Stimulated activated naive CD4-positive, alpha-beta T cell treated with Interleukin-2 at 50 U/mL for 16 hours (primary cell): ENCODE data around the gene BMI1.
"Not testable (repeated sequence)": the region's sequence is repeated elsewhere in the genome, so short reads cannot be mapped to it uniquely, and the experiment has no call there.

Experiments used
- DNase-seq: peaks from one replicate; lab custom pipeline; 2025; lab: John Stamatoyannopoulos, UW

BMI1 gene

GRCh38 chr10:22339761-22340328 lies 18.9 kb downstream of the BMI1 start:
- no peak for DNase-seq

DNA sequence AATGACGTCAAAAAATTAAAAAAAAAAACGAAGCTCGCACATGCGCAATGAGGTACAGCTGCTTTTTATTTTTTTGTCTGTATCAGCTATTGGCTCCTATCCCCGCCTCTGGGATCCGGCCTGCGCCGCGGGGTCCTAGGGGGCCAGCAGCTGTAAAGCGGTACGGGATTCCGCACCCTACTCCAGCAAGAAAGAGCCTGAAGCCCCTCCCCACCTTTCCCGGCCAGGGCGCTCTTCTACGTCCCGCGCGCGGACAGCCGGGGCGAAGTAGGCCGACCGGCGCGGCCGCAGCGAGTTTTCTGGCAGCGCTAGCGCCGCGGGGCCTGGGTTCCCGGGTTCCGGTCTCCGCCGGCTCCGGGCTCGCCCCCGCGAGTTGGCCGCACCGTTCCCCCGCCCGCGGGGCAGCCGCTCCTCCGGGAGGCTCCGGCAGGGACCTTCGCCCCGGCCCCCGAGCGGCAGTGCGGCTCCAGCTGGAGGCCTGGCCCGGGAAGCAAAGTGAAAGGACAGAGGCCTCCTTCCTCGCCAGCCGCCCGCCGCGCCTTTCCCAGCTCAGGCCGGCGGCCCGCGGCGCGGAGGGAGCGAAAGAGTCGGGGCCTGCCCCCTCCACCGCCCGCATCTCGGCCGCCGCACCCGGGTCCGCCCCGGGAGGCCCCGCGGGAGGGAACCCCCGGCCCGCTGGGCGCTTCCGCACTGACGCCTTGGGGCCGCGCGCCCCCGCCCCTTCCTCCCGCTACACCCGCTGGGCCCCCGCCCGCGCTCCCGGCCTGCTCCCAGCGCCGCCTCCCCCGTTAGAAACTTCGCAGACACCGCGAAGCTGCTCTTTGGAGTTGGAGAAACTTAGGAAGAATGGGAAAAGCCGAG lies 19.7 kb downstream of the BMI1 start:
- peak; percentile 47 for DNase-seq

GRCh38 chr10:22341190-22341925 lies 20.5 kb downstream of the BMI1 start:
- no peak for DNase-seq

- DNase-seq, result no peak
Measured at GRCh38 chr10:22341926-22342196, 21.0 kb downstream of the BMI1 start.

GRCh38 chr10:22342421-22342820 lies 21.5 kb downstream of the BMI1 start:
- DNase-seq, result no peak

- DNase-seq, result no peak
Measured at GRCh38 chr10:22343731-22344130, 22.8 kb downstream of the BMI1 start.

- DNase-seq, result no peak
Measured at GRCh38 chr10:22344249-22344648, 23.4 kb downstream of the BMI1 start.

- DNase-seq, result no peak
Measured at GRCh38 chr10:22344781-22345300, 23.9 kb downstream of the BMI1 start.

DNA sequence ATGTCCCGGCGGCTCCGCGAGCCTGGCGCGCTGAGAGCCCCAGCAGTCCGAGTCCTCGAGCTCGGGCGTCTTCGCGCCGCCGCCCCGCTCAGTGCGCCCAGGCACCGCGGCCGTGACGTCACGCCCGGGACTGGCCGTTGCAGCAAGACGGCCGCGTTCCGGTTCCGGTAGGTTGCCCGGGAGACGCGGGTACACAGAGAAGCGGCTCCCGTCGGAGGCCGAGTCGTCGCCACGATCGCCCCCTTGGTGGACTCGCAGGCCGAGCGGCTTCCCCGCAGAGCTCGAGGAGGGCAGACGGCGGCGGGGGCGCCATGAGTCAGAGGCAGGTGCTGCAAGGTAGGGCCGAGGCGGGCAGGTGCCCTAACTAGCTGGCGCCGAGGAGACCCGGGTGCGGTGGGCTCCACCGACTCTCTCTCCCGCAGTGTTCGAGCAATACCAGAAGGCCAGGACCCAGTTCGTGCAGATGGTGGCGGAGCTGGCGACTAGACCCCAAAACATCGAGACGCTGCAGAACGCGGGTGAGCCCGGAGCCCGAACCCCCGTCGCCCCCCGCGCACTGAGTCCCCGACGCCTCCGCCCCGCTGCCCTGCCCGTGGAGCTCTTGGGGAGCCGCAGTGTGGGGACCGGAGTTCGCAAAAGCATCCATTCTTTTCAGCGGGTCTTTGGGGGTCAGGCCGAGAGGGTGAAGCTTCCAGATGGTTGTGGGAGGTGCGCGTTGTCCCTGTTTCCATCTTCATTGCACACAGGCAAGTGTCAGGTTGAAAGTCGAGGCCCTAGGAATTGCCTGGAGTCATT lies 24.6 kb downstream of the BMI1 start, which contains the start of gene SPAG6:
Gene SPAG6 (plus strand): TSS at position 196 of the 795 bp plus-strand sequence. CDS start 116 bp downstream, at position 312.
- peak; percentile 17 for DNase-seq

DNA sequence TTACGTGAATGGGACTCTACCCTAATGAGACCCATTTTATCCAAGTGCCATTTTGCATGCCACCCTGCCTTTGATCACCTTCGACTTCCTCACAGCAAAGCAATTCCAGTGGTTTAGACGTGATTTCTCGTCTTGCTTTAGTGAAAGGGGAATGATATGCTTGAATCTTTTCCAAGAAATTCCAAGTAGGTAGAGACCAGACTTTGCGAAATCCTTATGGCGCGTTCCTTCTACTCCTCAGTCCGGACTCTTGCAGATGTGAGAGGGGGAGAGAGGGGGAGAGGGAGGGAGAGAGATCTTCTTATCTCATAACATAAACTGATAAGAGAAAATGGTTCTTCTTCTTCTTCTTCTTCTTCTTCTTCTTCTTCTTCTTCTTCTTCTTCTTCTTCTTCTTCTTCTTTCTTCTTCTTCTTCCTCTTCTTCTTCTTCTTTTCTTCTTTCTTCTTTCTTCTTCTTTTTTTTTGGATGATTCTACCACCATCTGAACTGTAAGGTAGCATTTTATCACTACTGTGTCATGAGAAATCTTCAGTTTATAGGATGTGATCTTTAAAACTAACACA lies 25.3 kb downstream of the BMI1 start:
- DNase-seq, result no peak

- no peak for DNase-seq
Measured at GRCh38 chr10:22349755-22350154, 28.9 kb downstream of the BMI1 start.

DNA sequence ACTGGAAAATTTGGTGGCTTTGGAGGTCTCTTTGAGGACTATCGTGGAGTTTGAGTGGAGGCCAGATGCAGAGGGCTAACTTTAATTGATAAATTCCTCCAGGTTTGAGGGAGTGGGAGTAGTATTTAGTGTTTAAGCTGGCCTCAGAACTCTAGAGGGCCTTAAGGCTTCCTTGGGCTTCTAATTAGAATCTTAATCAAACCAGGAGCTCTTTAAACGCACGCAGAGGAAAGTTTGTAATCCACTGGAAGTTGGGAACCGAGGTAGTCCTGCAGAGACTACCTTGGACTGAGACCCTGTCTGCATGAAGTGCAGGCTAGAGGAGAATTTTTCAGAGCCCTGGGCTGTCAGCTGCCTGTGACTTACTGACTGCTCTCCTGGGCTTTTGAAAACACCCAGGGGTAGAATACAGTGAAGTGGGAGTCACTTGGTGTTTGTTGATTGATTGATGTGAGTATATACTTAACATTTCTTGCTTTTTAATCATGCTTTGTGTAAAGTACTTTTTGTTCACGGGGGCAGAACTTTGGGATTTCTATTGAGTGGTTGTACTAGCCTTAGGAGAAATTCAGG lies 30.3 kb downstream of the BMI1 start:
- DNase-seq, result no peak

DNA sequence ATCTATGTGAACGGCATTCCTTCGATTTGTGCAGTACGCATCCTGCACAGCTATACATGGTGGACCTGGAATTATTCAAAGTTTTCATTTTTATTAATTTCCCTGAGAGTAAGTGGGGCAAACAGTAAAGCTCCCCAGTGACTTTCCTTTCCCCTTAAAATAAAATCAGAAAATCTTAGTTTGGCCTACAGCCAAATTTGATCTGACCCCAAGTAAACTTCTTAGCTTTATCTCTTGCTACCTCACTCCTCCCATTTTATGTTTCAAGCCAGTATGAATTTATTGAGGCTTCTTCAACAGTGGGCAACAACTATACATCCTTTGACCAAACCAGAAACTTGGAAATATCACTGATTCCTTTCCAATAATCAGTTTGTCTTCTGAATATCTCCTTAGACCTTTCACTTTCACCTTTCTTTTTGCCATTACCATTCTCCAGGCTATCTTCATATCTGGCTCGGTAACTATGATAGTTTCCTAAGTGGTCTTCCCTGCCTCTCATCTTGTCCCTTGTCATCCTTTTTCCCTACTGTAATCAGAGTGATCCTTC lies 35.5 kb downstream of the BMI1 start:
- DNase-seq, result no peak

DNA sequence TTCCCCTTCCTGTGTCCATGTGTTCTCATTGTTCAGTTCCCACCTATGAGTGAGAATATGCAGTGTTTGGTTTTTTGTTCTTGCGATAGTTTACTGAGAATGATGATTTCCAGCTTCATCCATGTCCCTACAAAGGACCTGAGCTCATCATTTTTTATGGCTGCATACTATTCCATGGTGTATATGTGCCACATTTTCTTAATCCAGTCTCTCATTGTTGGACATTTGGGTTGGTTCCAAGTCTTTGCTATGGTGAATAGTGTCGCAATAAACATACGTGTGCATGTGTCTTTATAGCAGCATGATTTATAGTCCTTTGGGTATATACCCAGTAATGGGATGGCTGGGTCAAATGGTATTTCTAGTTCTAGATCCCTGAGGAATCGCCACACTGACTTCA lies 36.9 kb downstream of the BMI1 start:
- DNase-seq, result not testable (repeated sequence)

GRCh38 chr10:22363305-22363704 lies 42.4 kb downstream of the BMI1 start:
- DNase-seq, result no peak

DNA sequence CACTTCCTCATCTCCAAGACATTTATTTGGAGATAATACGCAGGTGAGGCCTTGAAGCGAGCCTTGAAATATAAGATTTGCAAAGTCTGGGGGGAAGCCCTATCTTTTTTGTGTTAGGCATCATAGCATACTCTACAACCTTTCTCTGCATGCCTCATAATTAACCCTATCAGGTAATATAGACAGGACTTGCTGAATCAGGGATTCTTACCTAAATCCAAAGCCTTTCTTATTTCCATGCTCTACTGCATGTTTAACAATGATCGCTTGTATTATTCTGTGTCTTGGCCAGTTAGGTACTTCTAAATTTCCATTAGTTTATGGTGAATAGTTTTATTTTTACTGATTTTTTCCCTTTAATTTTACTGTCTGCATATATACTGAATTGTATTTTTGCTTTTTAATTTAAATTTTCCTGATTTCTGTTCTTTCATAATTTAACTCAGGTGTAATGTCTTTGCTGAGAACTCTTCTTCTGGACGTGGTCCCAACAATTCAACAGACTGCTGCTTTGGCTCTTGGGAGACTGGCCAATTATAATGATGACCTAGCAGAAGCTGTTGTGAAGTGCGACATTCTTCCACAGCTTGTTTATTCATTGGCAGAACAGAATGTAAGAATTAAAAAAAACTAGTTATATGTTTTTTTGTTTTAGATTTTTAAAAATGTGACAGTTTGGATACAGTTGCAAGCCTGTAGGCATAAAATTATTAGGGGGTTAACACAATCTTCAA lies 43.7 kb downstream of the BMI1 start:
- no peak for DNase-seq

DNA sequence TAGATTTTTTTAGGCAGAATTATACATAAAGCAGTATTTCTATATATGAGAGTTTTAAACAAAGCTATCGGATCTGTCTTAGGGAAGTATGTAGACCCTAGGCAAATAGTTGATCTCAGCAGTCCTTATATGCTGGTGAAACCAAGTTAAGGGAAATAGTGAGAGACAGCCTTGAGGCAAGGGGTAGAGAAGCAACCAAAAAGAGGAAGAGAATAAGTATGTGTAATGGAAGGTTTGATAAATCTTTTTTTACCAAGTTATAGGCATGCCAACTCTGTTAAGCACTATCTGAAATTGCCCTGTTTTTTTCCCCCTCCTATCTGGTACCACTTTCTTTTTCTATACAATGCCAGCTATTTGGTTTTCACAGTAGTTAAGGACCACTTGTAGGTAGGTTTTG lies 44.3 kb downstream of the BMI1 start:
- DNase-seq, result no peak

DNA sequence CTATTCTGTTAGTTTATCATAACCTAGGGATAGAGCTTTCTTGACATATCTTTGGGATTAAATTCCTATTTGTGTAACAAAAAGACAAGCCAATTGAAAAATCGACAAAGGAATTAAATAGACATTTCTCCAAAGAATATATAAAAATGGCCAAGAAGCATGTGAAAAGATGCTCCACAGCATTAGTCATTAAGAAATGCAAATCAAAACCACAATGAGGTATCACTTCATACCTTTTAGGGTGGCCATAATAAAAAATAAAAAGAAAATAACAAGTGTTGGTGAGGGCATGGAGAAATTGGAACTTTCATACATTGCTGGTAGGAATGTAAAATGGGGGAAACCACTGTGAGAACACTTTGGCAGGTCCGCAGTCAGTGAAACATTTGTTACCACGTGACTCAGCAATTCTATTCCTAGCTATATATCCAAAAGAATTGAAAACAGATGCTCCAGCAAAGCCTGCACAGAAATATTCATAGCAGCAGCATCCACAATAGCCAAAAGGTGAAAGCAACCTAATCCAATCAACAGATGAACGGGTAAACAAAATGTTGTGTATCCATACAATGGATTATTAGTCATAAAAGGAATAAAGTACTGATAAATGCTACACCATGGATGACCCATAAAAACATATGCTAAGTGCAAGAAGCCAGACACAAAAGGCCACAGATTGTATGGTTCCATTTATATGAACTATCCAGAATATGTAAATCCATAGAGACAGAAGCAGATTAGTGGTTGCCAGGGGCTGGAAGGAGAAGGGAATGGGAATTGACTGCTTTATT lies 44.9 kb downstream of the BMI1 start:
- no peak for DNase-seq

DNA sequence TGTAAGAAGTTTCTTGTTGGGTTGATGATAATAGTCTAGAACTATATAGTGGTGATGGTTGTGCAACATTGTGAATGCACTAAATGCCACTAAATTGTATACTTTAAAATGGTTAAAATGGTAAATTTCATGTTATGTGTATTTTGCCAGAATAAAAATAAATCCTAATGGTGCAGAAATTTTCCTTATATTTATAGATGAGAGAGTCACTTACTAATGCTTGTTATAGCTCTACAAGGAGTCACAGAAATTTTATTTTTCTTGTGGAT lies 45.5 kb downstream of the BMI1 start:
- DNase-seq, result no peak

GRCh38 chr10:22366771-22367170 lies 45.9 kb downstream of the BMI1 start:
- DNase-seq, result no peak
